Skeletal muscle satellite cell (primary cell): ENCODE results near the gene LIPF.
"Not testable (repeated sequence)": the region's sequence is repeated elsewhere in the genome, so short reads cannot be mapped to it uniquely, and the experiment has no call there.

ENCODE experiments used
- H3K27me3 ChIP-seq: 2 replicates; pipeline ENCODE4 v1.7.0; 2013; ENCODE audit warnings: low read length; ENCODE audit not compliant: control insufficient read depth, insufficient read depth
- H3K36me3 ChIP-seq: 2 replicates; pipeline ENCODE4 v1.7.0; 2013; ENCODE audit warnings: mild to moderate bottlenecking, control low read depth, low read length; ENCODE audit not compliant: insufficient read depth
- H3K4me1 ChIP-seq: 2 replicates; pipeline ENCODE4 v1.7.0; 2013; ENCODE audit warnings: low read length; ENCODE audit not compliant: control insufficient read depth, insufficient read depth
- H3K4me2 ChIP-seq: 2 replicates; pipeline ENCODE4 v1.7.0; 2013; ENCODE audit warnings: mild to moderate bottlenecking, low read length
- H3K4me3 ChIP-seq: 2 replicates; pipeline ENCODE4 v1.7.0; 2013; ENCODE audit warnings: low read length
- H3K9ac ChIP-seq: 2 replicates; pipeline ENCODE4 v1.7.0; 2013; ENCODE audit warnings: mild to moderate bottlenecking, low read depth, low read length, moderate library complexity
- H3K9me3 ChIP-seq: replicated peaks from 2 replicates; pipeline ENCODE4 v1.7.0; 2013; ENCODE audit warnings: mild to moderate bottlenecking, control low read depth, low read length

The LIPF gene

DNA sequence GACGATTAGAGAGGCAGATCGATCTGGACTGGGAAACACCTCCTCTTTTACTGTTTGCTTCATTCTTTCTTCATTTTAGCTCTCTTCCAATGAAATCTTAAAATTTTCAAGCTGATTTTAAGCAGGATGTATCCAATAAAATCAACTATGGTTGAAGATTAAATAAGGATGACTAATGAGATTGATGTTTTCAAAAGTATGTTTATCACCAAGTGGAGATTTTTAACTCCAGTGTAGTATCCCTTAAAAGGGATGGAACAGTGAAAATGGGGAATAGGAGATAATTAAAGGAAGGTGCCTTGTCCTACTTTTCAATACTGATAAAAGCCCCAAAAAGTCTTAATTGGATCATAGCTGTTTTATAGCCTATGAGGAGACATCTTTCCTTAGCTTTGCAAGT is 11.6 kb upstream of the LIPF start:
- peak overlapping the region; percentile 62 for H3K9ac ChIP-seq
- H3K27me3 ChIP-seq, result no peaks in the 10 kb centered on the region
- H3K4me2 ChIP-seq, result no peak overlapping the region
- no peak overlapping the region for H3K4me3 ChIP-seq
- H3K4me1 ChIP-seq, result peaks cover 31% of the 10 kb centered on the region
- no peaks in the 10 kb centered on the region for H3K36me3 ChIP-seq
- H3K9me3 ChIP-seq, result no peaks in the 10 kb centered on the region

GRCh38 chr10:88657901-88658300 is 6.3 kb upstream of the LIPF start:
- Histone ChIP-seq H3K4me1 (peaks cover 35% of the 10 kb centered on the region), H3K27me3 (no peaks in the 10 kb centered on the region), H3K4me2 (no peak overlapping the region), H3K4me3 (no peak overlapping the region), H3K9ac (no peak overlapping the region), H3K9me3 (no peaks in the 10 kb centered on the region), H3K36me3 (no peaks in the 10 kb centered on the region)

DNA sequence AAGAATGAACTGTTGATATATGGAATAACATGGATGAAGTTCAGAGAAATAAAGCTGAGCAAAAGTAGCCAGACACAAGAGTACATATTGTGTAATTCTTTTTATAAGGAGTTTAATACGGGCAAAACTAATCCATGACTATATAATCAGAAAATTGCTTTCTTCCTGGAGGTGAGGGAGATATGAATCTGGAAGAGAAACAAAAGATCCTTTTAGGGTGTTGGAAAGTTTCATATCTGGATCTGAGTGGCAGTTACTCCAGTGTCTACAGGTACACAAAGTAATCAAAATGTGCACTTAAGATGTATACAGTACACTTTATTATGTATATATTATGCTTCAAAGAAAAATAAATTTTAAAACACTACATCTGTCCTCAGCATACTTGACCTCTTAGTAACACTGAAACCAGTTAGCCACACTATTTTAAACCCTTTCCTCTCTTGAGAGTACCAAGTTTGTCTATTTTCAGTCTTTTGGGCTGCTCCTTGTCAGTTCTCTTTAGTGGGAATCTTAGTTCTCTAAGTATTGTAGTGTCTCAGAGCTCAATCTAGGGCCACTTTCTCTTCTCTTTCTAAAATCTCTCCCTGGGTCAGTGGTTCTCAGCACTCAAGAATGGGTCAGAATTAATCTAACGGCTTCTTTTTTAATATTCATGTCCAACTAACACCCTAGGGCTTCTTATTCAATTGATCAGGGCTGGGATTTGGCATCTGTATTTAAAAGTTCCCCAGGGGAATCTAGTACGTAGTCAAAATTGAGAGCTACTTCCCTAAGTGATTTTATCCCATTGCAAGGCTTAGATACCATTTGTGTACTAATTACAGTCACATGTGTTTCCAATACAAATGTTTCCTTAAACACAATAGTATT is 4.3 kb upstream of the LIPF start:
- Histone ChIP-seq H3K9ac (no peak overlapping the region), H3K27me3 (no peaks in the 10 kb centered on the region), H3K4me1 (peaks cover 31% of the 10 kb centered on the region), H3K4me3 (no peak overlapping the region), H3K36me3 (no peaks in the 10 kb centered on the region), H3K9me3 (no peaks in the 10 kb centered on the region), H3K4me2 (peak overlapping the region; percentile 19)

DNA sequence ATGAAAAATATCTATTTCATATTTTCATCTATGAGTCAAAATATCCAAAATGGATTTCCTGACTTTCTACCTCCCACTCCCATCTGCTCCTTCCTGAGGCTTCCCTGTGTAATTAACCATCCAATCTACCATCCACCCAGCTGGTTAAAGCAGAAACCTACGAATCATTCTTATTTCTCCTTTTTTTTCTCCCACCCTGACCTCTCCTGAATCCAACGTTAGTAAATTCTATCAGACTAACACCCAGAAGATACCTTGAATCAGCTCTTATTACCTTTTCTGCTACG is 3.7 kb upstream of the LIPF start:
- Histone ChIP-seq H3K4me2 (no peak overlapping the region), H3K9ac (no peak overlapping the region), H3K36me3 (no peaks in the 10 kb centered on the region), H3K4me1 (peaks cover 31% of the 10 kb centered on the region), H3K4me3 (no peak overlapping the region), H3K9me3 (no peaks in the 10 kb centered on the region), H3K27me3 (no peaks in the 10 kb centered on the region)

GRCh38 chr10:88661018-88661417 is 3.2 kb upstream of the LIPF start:
- H3K4me1 ChIP-seq, result peaks cover 31% of the 10 kb centered on the region
- no peak overlapping the region for H3K4me3 ChIP-seq
- H3K27me3 ChIP-seq, result no peaks in the 10 kb centered on the region
- H3K9ac ChIP-seq, result no peak overlapping the region
- no peaks in the 10 kb centered on the region for H3K9me3 ChIP-seq
- H3K36me3 ChIP-seq, result no peaks in the 10 kb centered on the region
- H3K4me2 ChIP-seq, result no peak overlapping the region

DNA sequence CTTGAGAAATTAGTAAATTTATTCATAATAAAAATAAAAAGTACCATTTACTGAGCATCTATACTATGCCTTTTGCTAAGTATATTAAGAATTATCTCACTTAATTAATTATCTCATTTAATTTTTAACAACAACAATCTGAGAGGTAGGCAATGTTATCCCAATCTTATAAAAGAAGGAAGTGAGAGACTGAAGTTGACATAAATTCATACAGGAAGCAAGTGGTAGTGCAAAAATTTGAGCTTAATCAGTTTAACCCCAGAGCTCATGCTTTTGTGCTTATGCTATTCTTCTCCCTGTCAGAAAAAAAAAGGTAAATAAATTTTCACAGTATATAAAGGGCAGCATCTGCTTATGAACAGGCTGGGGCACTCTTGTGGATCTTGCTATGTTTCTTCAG is 2.7 kb upstream of the LIPF start:
- Histone ChIP-seq H3K36me3 (no peaks in the 10 kb centered on the region), H3K4me3 (no peak overlapping the region), H3K9ac (no peak overlapping the region), H3K27me3 (no peaks in the 10 kb centered on the region), H3K4me2 (no peak overlapping the region), H3K9me3 (no peaks in the 10 kb centered on the region), H3K4me1 (peaks cover 31% of the 10 kb centered on the region)

- not testable (repeated sequence) for H3K4me2 ChIP-seq, H3K27me3 ChIP-seq, H3K36me3 ChIP-seq, H3K9me3 ChIP-seq, H3K4me3 ChIP-seq, H3K9ac ChIP-seq
- peaks cover 25% of the 10 kb centered on the region for H3K4me1 ChIP-seq
These were observed 1.1 kb upstream of the LIPF start for GRCh38 chr10:88663153-88663552.

DNA sequence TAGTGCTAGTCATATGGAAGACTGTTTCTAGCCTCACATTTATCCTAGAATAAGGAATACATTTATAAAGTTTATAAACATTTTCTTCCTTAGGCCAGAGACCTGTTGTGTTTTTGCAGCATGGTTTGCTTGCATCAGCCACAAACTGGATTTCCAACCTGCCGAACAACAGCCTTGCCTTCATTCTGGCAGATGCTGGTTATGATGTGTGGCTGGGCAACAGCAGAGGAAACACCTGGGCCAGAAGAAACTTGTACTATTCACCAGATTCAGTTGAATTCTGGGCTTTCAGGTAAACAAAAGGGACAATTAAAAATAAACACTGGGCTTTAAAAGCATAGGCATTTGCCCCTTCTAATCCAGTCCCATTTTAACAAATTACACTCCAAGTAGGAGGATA is 4.2 kb downstream of the LIPF start:
- no peaks in the 10 kb centered on the region for H3K36me3 ChIP-seq
- H3K4me2 ChIP-seq, result no peak overlapping the region
- H3K9me3 ChIP-seq, result no peaks in the 10 kb centered on the region
- no peak overlapping the region for H3K9ac ChIP-seq
- no peak overlapping the region for H3K4me3 ChIP-seq
- no peaks in the 10 kb centered on the region for H3K4me1 ChIP-seq
- H3K27me3 ChIP-seq, result no peaks in the 10 kb centered on the region

GRCh38 chr10:88670497-88670896 is 6.3 kb downstream of the LIPF start:
- Histone ChIP-seq H3K9me3 (no peaks in the 10 kb centered on the region), H3K27me3 (no peaks in the 10 kb centered on the region), H3K4me2 (no peak overlapping the region), H3K9ac (no peak overlapping the region), H3K4me1 (no peaks in the 10 kb centered on the region), H3K36me3 (no peaks in the 10 kb centered on the region), H3K4me3 (no peak overlapping the region)

GRCh38 chr10:88672041-88672440 is 7.8 kb downstream of the LIPF start:
- Histone ChIP-seq H3K4me1 (no peaks in the 10 kb centered on the region), H3K4me2 (no peak overlapping the region), H3K9me3 (no peaks in the 10 kb centered on the region), H3K36me3 (no peaks in the 10 kb centered on the region), H3K27me3 (no peaks in the 10 kb centered on the region), H3K4me3 (no peak overlapping the region), H3K9ac (no peak overlapping the region)

DNA sequence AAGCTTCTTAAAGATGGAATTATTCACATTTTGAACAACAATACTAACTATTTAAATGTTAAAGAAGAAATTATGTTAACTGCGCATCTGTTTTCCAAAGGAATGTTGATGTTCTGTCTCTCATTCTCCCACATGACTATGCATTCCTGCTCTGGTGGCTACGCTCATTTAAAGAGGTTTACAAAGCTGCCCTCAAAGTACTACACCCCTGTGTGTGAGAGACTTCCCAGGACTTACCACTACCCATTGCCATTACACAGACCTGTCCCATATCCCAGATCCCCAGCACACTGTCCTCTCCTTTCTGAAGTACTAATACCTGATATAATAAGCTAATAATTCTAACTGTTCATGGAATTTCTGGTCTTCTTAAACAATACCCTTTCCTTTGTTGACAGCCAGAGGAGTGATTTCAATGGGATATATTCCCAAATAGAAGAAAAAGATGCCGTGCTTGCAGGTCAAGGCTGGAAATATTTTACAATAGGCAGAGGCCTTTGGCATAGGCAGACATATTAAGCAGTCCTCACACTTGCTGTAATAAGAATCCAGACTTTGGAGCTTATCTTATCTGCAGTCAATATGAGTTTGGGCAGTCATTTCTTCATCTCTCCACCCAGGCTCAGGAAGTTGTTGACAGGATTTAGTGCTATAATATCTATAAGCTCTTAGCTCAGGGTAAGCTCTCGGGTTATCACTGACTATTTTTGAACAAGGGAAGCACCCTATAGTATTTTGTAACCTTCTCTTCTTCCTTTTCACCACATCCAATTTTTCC is 12.2 kb downstream of the LIPF start:
- Histone ChIP-seq H3K9me3 (no peaks in the 10 kb centered on the region), H3K27me3 (no peaks in the 10 kb centered on the region), H3K4me1 (no peaks in the 10 kb centered on the region), H3K4me2 (no peak overlapping the region), H3K4me3 (no peak overlapping the region), H3K9ac (no peak overlapping the region), H3K36me3 (no peaks in the 10 kb centered on the region)

DNA sequence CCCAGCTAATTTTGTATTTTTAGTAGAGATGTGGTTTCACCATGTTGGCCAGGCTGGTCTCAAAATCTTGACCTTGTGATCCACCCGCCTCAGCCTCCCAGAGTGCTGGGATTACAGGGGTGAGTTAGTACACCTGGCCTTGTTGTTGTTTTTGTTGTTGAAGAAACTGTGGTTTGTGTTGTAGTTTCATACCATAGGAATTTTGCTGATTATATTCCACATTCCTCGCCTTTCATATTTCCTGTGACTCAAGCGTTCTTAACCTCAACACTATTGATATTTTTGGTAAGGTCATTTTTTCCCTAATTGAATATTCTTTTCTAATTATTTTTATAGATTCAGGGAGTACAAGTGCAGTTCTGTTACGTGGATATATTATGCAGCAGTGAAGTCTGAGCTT is 16.7 kb downstream of the LIPF start:
- H3K4me1 ChIP-seq, result no peaks in the 10 kb centered on the region
- H3K4me2 ChIP-seq, result no peak overlapping the region
- H3K9me3 ChIP-seq, result no peaks in the 10 kb centered on the region
- no peaks in the 10 kb centered on the region for H3K36me3 ChIP-seq
- no peak overlapping the region for H3K9ac ChIP-seq
- H3K4me3 ChIP-seq, result no peak overlapping the region
- no peaks in the 10 kb centered on the region for H3K27me3 ChIP-seq
